Liver (tissue), 9 donors: ENCODE data around the gene STUM. TPM values are rescaled to one million over a fixed set of nuclear protein-coding genes. Genes with fewer than 3 reads are reported as not detected.

Source experiments
- DNase-seq: peaks from one replicate; pipeline ENCODE4 v3.0.0-alpha.2; 2017; ENCODE audit warnings: low spot score
- H3K27ac ChIP-seq, 2 donors: one replicate each; pipeline ENCODE4 v1.7.0; 2013; ENCODE audit warnings: inconsistent platforms in 2 of 2, low read length in 2 of 2, control low read depth in 1 of 2, low read depth in 1 of 2, mild to moderate bottlenecking in 1 of 2
- H3K27me3 ChIP-seq, 4 donors: one replicate each; pipeline versions ENCODE4 v1.6.1 to v1.7.0; 2013; ENCODE audit warnings: low read length in 3 of 4, inconsistent platforms in 1 of 4, mild to moderate bottlenecking in 1 of 4, moderate library complexity in 1 of 4; ENCODE audit not compliant: control insufficient read depth in 4 of 4, insufficient read depth in 4 of 4
- H3K36me3 ChIP-seq, 4 donors: one replicate each; pipeline versions ENCODE4 v1.6.1 to v1.7.0; 2013; ENCODE audit warnings: low read length in 3 of 4, mild to moderate bottlenecking in 3 of 4, low read depth in 1 of 4, moderate library complexity in 1 of 4; ENCODE audit not compliant: control insufficient read depth in 4 of 4, insufficient read depth in 3 of 4
- H3K4me1 ChIP-seq, 4 donors: one replicate each; pipeline versions ENCODE4 v1.6.1 to v1.7.0; 2013; ENCODE audit warnings: low read length in 3 of 4, mild to moderate bottlenecking in 3 of 4, moderate library complexity in 1 of 4; ENCODE audit not compliant: control insufficient read depth in 4 of 4, insufficient read depth in 4 of 4
- H3K4me3 ChIP-seq, 3 donors: one replicate each; pipeline versions ENCODE4 v1.6.1 to v1.7.0; 2013; ENCODE audit warnings: low read length in 3 of 3, control low read depth in 1 of 3, low read depth in 1 of 3, mild to moderate bottlenecking in 1 of 3
- H3K9ac ChIP-seq, 2 donors: one replicate each; pipeline ENCODE4 v1.7.0; 2013; ENCODE audit warnings: low read length in 2 of 2, mild to moderate bottlenecking in 2 of 2, moderate library complexity in 2 of 2, control low read depth in 1 of 2, low read depth in 1 of 2
- H3K9me3 ChIP-seq, 4 donors: one replicate each; pipeline versions ENCODE4 v1.6.1 to v1.7.0; 2013; ENCODE audit warnings: low read length in 3 of 4; ENCODE audit not compliant: control insufficient read depth in 4 of 4
- HNF4A ChIP-seq, 2 donors: conservative IDR thresholded peaks; 2 replicates each; pipeline ENCODE4 v1.6.1; 2016; ENCODE audit warnings: antibody characterized with exemption in 2 of 2, mild to moderate bottlenecking in 2 of 2
- MAX ChIP-seq: IDR thresholded peaks from 2 replicates; pipeline ENCODE4 v1.6.1; 2016; ENCODE audit warnings: antibody characterized with exemption
- NR2F2 ChIP-seq: IDR thresholded peaks from 2 replicates; pipeline ENCODE4 v1.6.1; 2016; ENCODE audit warnings: antibody characterized with exemption
- RAD21 ChIP-seq, 2 donors: IDR thresholded peaks; 2 replicates each; pipeline ENCODE4 v1.6.1; 2016; ENCODE audit warnings: antibody characterized with exemption in 2 of 2, mild to moderate bottlenecking in 2 of 2
- YY1 ChIP-seq: IDR thresholded peaks from 2 replicates; pipeline ENCODE4 v1.6.1; 2016; ENCODE audit warnings: antibody characterized with exemption, mild to moderate bottlenecking
- ZBTB33 ChIP-seq: IDR thresholded peaks from 2 replicates; pipeline ENCODE4 v1.6.1; 2016; ENCODE audit warnings: antibody characterized with exemption
- WGBS: extraction: QIAGEN DNeasy Blood & Tissue Kit; methylation state at CpG from one replicate; pipeline ENCODE4 v1.1.7; 2013; 5-methylcytosine and 5-hydroxymethylcytosine counted together
- polyA plus RNA-seq, 2 donors: library from polyadenylated mRNA; stranded (reverse) in 1 of 2; unstranded in 1 of 2; fragments of 200-250 nt in 1 of 2; fragments of >200 nt in 1 of 2; fragmentation: Nextera tagmentation in 1 of 2; extraction: Ambion mirVana in 1 of 2; gene quantifications; one replicate each; pipeline versions ENCODE4 v1.2.1 to v1.2.3, GENCODE V29; 2013 to 2015
- total RNA-seq, 2 donors: library from RNA; depleted of rRNA; stranded (reverse); fragments of >200 nt; gene quantifications; one replicate each; pipeline ENCODE4 v1.2.3, GENCODE V29; 2014
- TF ChIP-seq, protein P1 (sequence below): IDR thresholded peaks from 2 replicates; pipeline ENCODE4 v1.6.1; 2016; ENCODE audit warnings: antibody characterized with exemption, mild to moderate bottlenecking
- TF ChIP-seq, protein P2 (sequence below): fragments of 150-350 bp; IDR thresholded peaks from 2 replicates; pipeline ENCODE4 v1.5.1; 2017; ENCODE audit warnings: improper control_type of control experiment, low read depth, low read length; ENCODE audit not compliant: missing input control
- donor health status: healthy.
- donor health status: healthy.
- donor health status: healthy.
- donor health status: healthy.
- donor health status: healthy.

Gene STUM
- total and polyA plus RNA-seq, 4 donors = 0.03 to 0.14 (median 0.07) TPM

- no peak for DNase-seq
- H3K4me3 ChIP-seq = no peak overlapping the region
- H3K9me3 ChIP-seq = no peaks in the 10 kb centered on the region
- H3K9ac ChIP-seq = no peak overlapping the region
- H3K4me1 ChIP-seq = peaks cover 0 to 12% (median 10%) of the 10 kb centered on the region in 4 donors
- WGBS = 96% methylated on average over 12 of the region's 12 CpGs
- H3K27ac ChIP-seq = no peak overlapping the region
- no peaks in the 10 kb centered on the region for H3K36me3 ChIP-seq
- no peak for TF ChIP-seq MAX
- no peak for TF ChIP-seq YY1
- no peaks in the 10 kb centered on the region for H3K27me3 ChIP-seq
Measured at GRCh38 chr1:226607268-226607660, 58.7 kb downstream of the STUM start.

DNA sequence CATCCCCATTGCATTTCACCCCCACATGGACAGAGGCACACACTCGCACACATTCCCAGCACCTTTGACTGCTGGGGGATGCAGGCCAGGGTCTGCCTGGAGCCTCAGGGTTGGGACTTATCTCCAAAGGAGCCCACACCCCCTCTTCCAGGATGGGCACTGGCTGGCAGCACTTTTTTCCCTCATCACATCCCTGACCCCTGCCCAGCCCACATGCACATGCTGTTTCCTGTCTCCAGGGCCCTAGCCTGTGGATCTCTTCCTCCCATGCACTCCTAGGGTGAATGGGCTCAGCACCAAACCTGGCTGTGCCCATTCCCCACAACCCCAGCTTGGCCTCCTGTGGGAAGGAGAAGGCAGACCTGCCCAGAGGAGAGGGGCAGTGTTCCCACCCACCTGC lies 59.3 kb downstream of the STUM start:
- TF ChIP-seq NR2F2 (no peak), RAD21 (IDR thresholded peaks at IDR 0.05) (no peak), ZBTB33 (no peak), YY1 (no peak), HNF4A (conservative IDR thresholded peaks at IDR 0.05) (no peak)
- TF ChIP-seq, protein P1, sequence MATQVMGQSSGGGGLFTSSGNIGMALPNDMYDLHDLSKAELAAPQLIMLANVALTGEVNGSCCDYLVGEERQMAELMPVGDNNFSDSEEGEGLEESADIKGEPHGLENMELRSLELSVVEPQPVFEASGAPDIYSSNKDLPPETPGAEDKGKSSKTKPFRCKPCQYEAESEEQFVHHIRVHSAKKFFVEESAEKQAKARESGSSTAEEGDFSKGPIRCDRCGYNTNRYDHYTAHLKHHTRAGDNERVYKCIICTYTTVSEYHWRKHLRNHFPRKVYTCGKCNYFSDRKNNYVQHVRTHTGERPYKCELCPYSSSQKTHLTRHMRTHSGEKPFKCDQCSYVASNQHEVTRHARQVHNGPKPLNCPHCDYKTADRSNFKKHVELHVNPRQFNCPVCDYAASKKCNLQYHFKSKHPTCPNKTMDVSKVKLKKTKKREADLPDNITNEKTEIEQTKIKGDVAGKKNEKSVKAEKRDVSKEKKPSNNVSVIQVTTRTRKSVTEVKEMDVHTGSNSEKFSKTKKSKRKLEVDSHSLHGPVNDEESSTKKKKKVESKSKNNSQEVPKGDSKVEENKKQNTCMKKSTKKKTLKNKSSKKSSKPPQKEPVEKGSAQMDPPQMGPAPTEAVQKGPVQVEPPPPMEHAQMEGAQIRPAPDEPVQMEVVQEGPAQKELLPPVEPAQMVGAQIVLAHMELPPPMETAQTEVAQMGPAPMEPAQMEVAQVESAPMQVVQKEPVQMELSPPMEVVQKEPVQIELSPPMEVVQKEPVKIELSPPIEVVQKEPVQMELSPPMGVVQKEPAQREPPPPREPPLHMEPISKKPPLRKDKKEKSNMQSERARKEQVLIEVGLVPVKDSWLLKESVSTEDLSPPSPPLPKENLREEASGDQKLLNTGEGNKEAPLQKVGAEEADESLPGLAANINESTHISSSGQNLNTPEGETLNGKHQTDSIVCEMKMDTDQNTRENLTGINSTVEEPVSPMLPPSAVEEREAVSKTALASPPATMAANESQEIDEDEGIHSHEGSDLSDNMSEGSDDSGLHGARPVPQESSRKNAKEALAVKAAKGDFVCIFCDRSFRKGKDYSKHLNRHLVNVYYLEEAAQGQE = no peak
- TF ChIP-seq, protein P2, sequence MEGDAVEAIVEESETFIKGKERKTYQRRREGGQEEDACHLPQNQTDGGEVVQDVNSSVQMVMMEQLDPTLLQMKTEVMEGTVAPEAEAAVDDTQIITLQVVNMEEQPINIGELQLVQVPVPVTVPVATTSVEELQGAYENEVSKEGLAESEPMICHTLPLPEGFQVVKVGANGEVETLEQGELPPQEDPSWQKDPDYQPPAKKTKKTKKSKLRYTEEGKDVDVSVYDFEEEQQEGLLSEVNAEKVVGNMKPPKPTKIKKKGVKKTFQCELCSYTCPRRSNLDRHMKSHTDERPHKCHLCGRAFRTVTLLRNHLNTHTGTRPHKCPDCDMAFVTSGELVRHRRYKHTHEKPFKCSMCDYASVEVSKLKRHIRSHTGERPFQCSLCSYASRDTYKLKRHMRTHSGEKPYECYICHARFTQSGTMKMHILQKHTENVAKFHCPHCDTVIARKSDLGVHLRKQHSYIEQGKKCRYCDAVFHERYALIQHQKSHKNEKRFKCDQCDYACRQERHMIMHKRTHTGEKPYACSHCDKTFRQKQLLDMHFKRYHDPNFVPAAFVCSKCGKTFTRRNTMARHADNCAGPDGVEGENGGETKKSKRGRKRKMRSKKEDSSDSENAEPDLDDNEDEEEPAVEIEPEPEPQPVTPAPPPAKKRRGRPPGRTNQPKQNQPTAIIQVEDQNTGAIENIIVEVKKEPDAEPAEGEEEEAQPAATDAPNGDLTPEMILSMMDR = no peak
- peaks cover 0 to 10% (median 8%) of the 10 kb centered on the region in 4 donors for H3K4me1 ChIP-seq
- no peak for DNase-seq
- WGBS = 100% methylated on average over 1 of the region's 1 CpG
- H3K9me3 ChIP-seq = no peaks in the 10 kb centered on the region
- H3K4me3 ChIP-seq = no peak overlapping the region
- no peak overlapping the region for H3K27ac ChIP-seq
- H3K9ac ChIP-seq = no peak overlapping the region
- no peaks in the 10 kb centered on the region for H3K36me3 ChIP-seq
- H3K27me3 ChIP-seq = no peaks in the 10 kb centered on the region
